ENCODE results near the gene SLC35E3.
"Not testable (repeated sequence)": the region's sequence is repeated elsewhere in the genome, so short reads cannot be mapped to it uniquely, and the experiment has no call there.

The SLC35E3 gene

GRCh38 chr12:68810027-68810389 is 64.0 kb downstream of the SLC35E3 start:
- in situ Hi-C loops (cut with MboI; ENCODE audit: low sequenced_read_pairs): not testable (repeated sequence)

- in situ Hi-C loops (cut with MboI; ENCODE audit: low sequenced_read_pairs): not testable (repeated sequence)
Measured at GRCh38 chr12:68811573-68811972, 65.6 kb downstream of the SLC35E3 start.

GRCh38 chr12:68812553-68813241 is 66.7 kb downstream of the SLC35E3 start:
- in situ Hi-C loops (cut with MboI; ENCODE audit: low sequenced_read_pairs): no loop called here

GRCh38 chr12:68813242-68813593 is 67.2 kb downstream of the SLC35E3 start:
- in situ Hi-C loops (cut with MboI; ENCODE audit: low sequenced_read_pairs): no loop called here

GRCh38 chr12:68814490-68815231 is 68.7 kb downstream of the SLC35E3 start:
- in situ Hi-C loops (cut with MboI; ENCODE audit: low sequenced_read_pairs): no loop called here

GRCh38 chr12:68815232-68815927 is 69.4 kb downstream of the SLC35E3 start:
- in situ Hi-C loops (cut with MboI; ENCODE audit: low sequenced_read_pairs): no loop called here

GRCh38 chr12:68815928-68816800 is 70.2 kb downstream of the SLC35E3 start:
- in situ Hi-C loops (cut with MboI; ENCODE audit: low sequenced_read_pairs): no loop called here

- in situ Hi-C loops (cut with MboI; ENCODE audit: low sequenced_read_pairs): not testable (repeated sequence)
Measured at GRCh38 chr12:68819481-68819880, 73.5 kb downstream of the SLC35E3 start.

GRCh38 chr12:68821357-68822188 is 75.6 kb downstream of the SLC35E3 start:
- in situ Hi-C loops (cut with MboI; ENCODE audit: low sequenced_read_pairs): no loop called here

GRCh38 chr12:68823696-68824095 is 77.7 kb downstream of the SLC35E3 start:
- in situ Hi-C loops (cut with MboI; ENCODE audit: low sequenced_read_pairs): no loop called here

GRCh38 chr12:68824131-68824530 is 78.2 kb downstream of the SLC35E3 start:
- in situ Hi-C loops (cut with MboI; ENCODE audit: low sequenced_read_pairs): no loop called here

- in situ Hi-C loops (cut with MboI; ENCODE audit: low sequenced_read_pairs): no loop called here
Measured at GRCh38 chr12:68824597-68825250, 78.7 kb downstream of the SLC35E3 start.

- in situ Hi-C loops (cut with MboI; ENCODE audit: low sequenced_read_pairs): no loop called here
Measured at GRCh38 chr12:68825569-68826217, 79.7 kb downstream of the SLC35E3 start.

GRCh38 chr12:68827895-68828671 is 82.1 kb downstream of the SLC35E3 start:
- in situ Hi-C loops (cut with MboI; ENCODE audit: low sequenced_read_pairs): no loop called here

GRCh38 chr12:68828672-68829068 is 82.7 kb downstream of the SLC35E3 start:
- in situ Hi-C loops (cut with MboI; ENCODE audit: low sequenced_read_pairs): no loop called here
